Esophagus (tissue), 2 donors: ENCODE measurements around the gene HIVEP1. TPM values are rescaled to one million over a fixed set of nuclear protein-coding genes. Genes with fewer than 3 reads are reported as not detected.

Source experiments
- H3K27ac ChIP-seq, 2 donors: one replicate each; pipeline ENCODE4 v1.5.1; 2013; ENCODE audit warnings: low read depth in 2 of 2, mild to moderate bottlenecking in 2 of 2, inconsistent platforms in 1 of 2, low read length in 1 of 2, moderate library complexity in 1 of 2
- H3K27me3 ChIP-seq, 2 donors: one replicate each; pipeline ENCODE4 v1.6.1; 2013; ENCODE audit warnings: low read length in 2 of 2, control low read depth in 1 of 2, mild to moderate bottlenecking in 1 of 2; ENCODE audit not compliant: insufficient read depth in 2 of 2, control insufficient read depth in 1 of 2
- H3K36me3 ChIP-seq, 2 donors: one replicate each; pipeline ENCODE4 v1.6.1; 2013; ENCODE audit warnings: low read length in 1 of 2; ENCODE audit not compliant: control insufficient read depth in 2 of 2, insufficient read depth in 2 of 2
- H3K4me1 ChIP-seq, 2 donors: one replicate each; pipeline ENCODE4 v1.6.1; 2013; ENCODE audit warnings: low read length in 1 of 2; ENCODE audit not compliant: control insufficient read depth in 2 of 2, insufficient read depth in 2 of 2
- H3K4me3 ChIP-seq, 2 donors: one replicate each; pipeline ENCODE4 v1.5.1; 2013; ENCODE audit warnings: low read length in 2 of 2, mild to moderate bottlenecking in 2 of 2, low read depth in 1 of 2, moderate library complexity in 1 of 2
- H3K9me3 ChIP-seq, 2 donors: one replicate each; pipeline ENCODE4 v1.6.1; 2013; ENCODE audit warnings: mild to moderate bottlenecking in 2 of 2, low read depth in 1 of 2, low read length in 1 of 2, moderate library complexity in 1 of 2; ENCODE audit not compliant: control insufficient read depth in 2 of 2, insufficient read depth in 1 of 2
- WGBS, 2 donors: extraction: QIAGEN DNeasy Blood & Tissue Kit; methylation state at CpG; one replicate each; pipeline ENCODE4 v1.1.7; 2013; 5-methylcytosine and 5-hydroxymethylcytosine counted together
- polyA plus RNA-seq, 2 donors: library from polyadenylated mRNA; stranded (reverse); fragments of 200-250 nt; gene quantifications; one replicate each; pipeline ENCODE4 v1.2.3, GENCODE V29; 2013
- donor health status: healthy with polysubstance abuse.
- donor health status: Bipolar disorder and iron deficiency.

HIVEP1 gene
- polyA plus RNA-seq, 2 donors, result 4.0 to 7.8 TPM

DNA sequence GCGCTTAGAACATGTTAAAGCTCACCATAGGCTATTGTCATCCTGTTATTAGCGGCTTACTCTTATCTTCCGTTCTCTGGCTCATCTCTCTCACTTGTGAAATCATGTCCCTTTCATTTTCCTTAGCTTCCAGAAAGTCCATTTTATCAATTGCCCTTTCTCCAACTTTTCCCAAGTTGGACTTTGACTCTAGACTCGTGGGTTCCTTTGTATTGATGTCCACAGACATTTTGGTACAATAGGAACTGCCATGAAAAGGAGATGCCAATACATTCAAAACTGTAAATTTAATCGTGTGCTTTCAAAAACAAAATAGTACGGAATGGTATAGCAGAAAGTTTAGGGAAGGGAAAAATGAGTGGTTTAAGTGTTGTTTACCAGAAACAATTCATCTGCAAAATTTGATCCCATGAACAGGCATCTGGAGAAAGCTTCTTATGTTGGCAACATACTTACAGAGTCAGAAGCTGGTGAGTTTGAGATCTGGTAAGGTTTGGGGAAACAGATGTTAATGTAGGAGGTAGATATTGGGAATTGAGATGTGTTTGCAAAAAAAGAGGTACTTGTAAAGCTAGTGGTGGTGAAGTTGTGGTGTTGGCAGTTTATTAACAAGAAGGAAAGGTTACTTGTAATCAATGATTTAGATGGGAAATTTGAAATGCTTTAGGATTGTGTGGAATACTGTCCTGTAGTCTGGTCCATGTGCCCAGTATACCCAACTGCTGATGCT is 10.2 kb upstream of the HIVEP1 start:
- Histone ChIP-seq H3K9me3 (no peaks in the 10 kb centered on the region), H3K4me3 (no peak overlapping the region), H3K36me3 (no peaks in the 10 kb centered on the region), H3K4me1 (no peaks in the 10 kb centered on the region), H3K27me3 (no peaks in the 10 kb centered on the region), H3K27ac (no peak overlapping the region)
- 81 to 86% methylated on average over 6 of the region's 6 CpGs for WGBS, 2 donors

DNA sequence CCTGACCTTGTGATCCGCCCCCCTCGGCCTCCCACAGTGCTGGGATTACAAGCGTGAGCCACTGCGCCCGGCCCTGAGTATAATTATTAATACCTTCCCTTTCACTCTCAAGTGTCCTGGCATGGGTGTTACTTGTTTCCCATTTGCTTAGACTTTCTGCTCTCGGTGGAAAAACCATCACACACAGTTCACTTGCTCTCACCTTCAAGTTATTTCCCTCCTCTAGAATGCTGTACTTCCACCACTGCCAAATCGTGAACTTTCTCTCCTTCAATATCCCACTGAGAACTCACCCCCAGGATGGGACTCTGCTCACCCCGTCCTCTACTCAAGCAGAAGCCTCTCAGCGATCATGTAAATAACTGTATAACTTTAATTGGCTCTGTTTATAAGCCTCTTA is 4.6 kb upstream of the HIVEP1 start:
- 67 to 76% methylated on average over 9 of the region's 9 CpGs for WGBS, 2 donors
- H3K9me3 ChIP-seq, result no peaks in the 10 kb centered on the region
- H3K27ac ChIP-seq, result peak overlapping the region; percentile 56 to 98
- no peaks in the 10 kb centered on the region for H3K27me3 ChIP-seq
- no peak overlapping the region for H3K4me3 ChIP-seq
- H3K4me1 ChIP-seq, result no peaks in the 10 kb centered on the region
- H3K36me3 ChIP-seq, result no peaks in the 10 kb centered on the region

DNA sequence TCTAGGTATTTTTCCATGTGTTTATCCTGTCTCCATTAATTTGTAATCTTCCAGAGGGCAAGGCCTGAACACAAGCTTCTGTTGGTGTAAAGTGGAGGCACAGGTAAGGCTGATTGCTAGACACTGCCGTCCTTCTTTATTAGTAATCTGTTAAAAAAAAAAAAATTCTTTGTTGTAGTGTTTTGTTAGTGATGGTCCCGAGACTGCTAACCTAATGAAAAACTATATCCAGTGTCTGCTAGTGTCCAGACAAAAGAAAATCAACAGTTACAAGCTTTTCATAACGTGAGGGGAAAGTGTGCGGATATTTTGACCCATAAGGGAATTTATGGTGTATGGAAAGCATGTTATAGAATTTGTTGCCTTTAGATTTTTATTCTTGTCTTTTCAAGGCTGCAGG is 4.2 kb upstream of the HIVEP1 start:
- no peaks in the 10 kb centered on the region for H3K36me3 ChIP-seq
- no peaks in the 10 kb centered on the region for H3K9me3 ChIP-seq
- 23 to 40% methylated on average over 4 of the region's 4 CpGs for WGBS, 2 donors
- H3K4me3 ChIP-seq, result peak overlapping the region in 1 of 2 donors; percentile 74
- H3K27me3 ChIP-seq, result no peaks in the 10 kb centered on the region
- H3K27ac ChIP-seq, result peak overlapping the region; percentile 98 to 99
- H3K4me1 ChIP-seq, result no peaks in the 10 kb centered on the region

DNA sequence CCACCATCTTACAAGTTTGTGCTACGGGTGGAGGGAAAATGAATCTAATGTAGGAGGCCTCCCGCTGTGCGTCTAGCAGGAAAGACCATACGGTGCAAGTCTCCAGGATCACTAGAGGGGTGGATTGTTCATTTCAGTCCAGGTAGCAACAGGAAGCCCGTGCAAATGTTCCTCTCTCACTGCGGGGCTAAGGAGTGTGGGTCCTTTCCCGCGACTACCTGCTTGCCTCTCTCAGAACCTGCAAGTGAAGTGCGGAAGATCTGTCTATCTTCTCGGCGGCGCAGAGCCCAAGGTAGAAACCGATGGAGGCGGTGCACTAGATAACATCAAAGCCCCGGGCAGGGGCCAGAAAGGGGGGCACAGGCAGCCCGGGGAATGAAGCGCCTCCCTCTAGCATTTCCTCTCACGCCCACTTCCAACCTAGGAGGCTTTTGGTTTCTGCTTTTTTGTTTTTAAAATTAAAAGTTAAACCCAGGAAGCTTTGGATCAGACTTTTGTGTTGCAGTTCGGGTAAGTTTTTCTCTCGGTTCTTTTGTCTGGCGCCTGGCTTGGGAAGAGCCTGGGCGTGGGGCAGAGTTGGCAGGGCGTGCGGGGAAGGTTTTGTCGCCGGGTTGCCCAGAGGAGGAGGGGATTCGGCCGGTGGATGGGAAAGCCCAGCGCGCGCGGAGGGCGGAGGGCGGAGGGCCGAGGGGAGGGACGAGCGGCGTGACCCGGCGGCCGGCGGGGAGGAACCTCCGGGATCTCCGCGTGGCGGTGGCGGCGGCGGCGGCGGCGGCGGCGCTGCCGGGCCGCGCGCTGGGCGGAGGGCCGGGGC is 3.5 kb upstream of the HIVEP1 start:
- Histone ChIP-seq H3K4me1 (no peaks in the 10 kb centered on the region), H3K27me3 (no peaks in the 10 kb centered on the region), H3K4me3 (peak overlapping the region; percentile 65 to 74), H3K36me3 (no peaks in the 10 kb centered on the region), H3K9me3 (no peaks in the 10 kb centered on the region), H3K27ac (peak overlapping the region; percentile 98 to 99)
- WGBS, 2 donors, result 0 to 1% methylated on average over 28 to 60 of the region's 60 CpGs

DNA sequence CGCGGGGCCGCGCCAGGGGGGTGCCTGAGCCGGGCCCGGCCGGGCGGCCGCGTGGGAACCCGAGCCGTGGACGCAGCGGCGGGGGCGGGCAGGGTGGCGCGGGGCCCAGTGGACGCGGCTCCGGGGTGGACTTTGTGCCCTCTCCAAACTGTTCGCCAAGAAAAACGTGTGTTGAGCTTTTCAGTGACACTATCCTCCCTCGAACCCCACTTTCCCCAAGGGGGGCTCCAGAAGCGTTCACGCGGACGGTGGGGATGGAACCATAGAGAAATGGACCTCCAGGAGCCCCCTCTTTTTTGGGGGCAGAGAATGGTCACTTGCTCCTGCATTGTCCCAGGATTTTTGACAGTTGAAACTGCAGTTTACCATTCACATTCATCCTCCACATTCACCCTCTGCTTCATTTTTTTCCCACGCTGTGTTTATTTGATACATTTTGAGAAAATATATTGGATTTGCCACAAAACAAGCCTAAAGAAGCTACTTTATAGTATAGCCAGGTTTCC is 2.9 kb upstream of the HIVEP1 start:
- H3K27ac ChIP-seq, result peak overlapping the region; percentile 98 to 99
- no peaks in the 10 kb centered on the region for H3K4me1 ChIP-seq
- no peaks in the 10 kb centered on the region for H3K36me3 ChIP-seq
- WGBS, 2 donors, result 0% methylated on average over 14 to 29 of the region's 29 CpGs
- H3K4me3 ChIP-seq, result peak overlapping the region; percentile 48 to 74
- H3K9me3 ChIP-seq, result no peaks in the 10 kb centered on the region
- H3K27me3 ChIP-seq, result no peaks in the 10 kb centered on the region

DNA sequence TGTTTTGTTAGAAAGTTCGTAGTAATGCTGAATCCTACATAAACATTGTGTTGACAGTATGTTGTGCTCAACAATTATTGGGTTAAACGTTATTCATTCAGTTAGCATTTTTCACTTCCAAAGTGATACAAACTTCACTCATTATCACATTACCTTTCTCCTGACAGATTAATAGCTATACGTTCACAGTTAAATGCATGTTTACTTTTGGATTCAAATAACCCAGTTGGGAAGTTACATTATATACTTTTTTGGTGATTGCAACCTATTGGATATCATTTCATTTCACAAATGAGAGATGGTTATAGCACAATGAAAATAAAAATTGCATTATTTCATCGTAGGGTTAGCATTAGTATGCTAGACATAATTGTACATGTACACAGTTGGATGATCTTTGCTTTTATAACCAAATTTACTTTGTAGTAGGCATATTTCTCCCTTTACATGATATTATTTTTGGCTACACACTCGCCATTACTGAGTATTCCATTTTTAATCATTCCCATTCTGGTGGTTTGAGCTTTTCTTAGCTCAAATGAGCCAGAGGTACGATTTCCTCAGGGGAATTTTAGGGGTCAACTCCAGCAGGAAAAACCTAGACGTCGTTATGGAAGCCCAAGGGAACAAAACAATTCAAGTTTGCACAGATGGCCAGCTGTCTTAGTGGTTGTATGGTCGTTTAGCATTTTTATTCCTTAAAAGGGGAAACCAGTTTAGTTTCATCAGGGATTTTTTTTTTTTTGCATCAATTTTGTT is 2.1 kb upstream of the HIVEP1 start:
- no peaks in the 10 kb centered on the region for H3K9me3 ChIP-seq
- H3K27ac ChIP-seq, result peak overlapping the region; percentile 99 to 100
- H3K27me3 ChIP-seq, result no peaks in the 10 kb centered on the region
- no peaks in the 10 kb centered on the region for H3K36me3 ChIP-seq
- peak overlapping the region; percentile 62 to 84 for H3K4me3 ChIP-seq
- WGBS, 2 donors, result 2 to 5% methylated on average over 9 of the region's 9 CpGs
- H3K4me1 ChIP-seq, result peaks cover 0 to 2% of the 10 kb centered on the region in 2 donors

DNA sequence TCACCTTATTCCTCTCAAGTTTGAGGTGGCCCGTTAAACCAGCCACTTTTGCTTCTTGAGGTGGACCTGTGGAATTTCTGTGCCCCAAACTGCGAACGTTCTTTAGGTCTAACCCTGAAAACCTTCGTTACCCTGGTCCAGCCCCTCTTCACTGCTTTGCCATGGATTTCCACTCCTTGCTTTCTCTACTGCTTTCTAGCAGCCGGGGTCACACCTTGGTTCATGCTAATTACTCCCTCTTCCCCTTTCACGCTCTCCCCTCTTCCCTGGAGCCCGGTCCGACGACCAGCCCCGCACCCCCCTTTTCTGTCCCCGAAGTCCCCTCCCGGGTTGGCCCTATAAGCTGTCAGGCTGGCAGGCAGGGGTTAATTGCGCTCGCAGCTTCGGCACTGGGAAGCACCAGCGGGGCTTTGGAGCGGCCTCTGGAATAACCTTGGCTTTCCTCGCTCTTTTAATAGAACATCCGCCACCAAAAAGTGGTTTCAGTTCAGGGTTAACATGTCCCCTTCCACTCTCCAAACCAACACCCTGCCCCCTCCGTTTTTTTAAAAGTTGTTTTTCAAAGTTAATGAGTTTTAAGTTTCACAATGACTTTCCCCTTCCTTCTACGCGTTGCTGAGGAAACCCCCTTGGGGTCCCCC is 1.4 kb upstream of the HIVEP1 start:
- Histone ChIP-seq H3K9me3 (no peaks in the 10 kb centered on the region), H3K27me3 (no peaks in the 10 kb centered on the region), H3K27ac (peak overlapping the region; percentile 99 to 100), H3K36me3 (no peaks in the 10 kb centered on the region), H3K4me1 (peaks cover 0 to 2% of the 10 kb centered on the region in 2 donors), H3K4me3 (peak overlapping the region; percentile 62 to 84)
- 1% methylated on average over 22 of the region's 22 CpGs for WGBS, 2 donors

DNA sequence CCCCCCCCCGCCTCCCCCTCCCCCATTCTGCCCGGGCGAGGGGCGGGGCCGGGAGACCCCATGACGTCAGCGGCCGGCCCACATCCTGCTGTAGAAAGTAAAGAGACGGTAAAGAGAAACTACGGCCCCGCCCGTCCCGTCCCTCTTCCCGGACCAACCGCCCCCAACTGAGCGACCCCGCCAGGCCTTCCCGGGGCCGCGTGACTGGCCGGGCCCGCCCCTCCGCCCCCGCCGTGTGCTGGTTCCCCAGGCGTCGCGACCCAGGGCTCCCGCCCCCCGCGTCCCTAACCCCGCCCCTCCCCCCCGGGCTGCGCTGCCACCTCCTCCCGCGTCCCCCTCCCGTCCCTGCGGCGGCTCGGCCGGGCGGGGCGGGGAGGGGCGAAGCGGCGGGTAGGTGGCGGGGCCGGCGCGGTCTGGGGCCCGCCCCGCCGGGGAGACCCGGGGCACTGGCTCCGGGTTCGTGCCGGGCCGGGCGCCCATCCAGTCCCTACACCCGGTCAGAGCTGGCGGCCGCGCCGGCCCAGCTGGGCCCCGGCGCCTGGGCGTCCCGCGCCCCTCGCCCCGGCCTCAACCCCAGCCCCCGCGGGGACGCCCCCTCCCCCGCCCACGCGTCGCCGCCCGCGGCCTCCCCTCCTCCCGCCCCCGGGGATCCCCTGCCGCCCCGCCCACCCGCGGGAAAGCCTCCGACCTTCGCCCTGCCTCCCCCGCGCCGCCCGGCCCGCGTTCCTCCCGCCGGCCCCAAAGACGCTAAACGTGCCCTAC is 655 bp upstream of the HIVEP1 start:
- Histone ChIP-seq H3K9me3 (no peaks in the 10 kb centered on the region), H3K36me3 (no peaks in the 10 kb centered on the region), H3K4me1 (peaks cover 0 to 2% of the 10 kb centered on the region in 2 donors), H3K4me3 (peak overlapping the region; percentile 84 to 95), H3K27ac (peak overlapping the region; percentile 99 to 100), H3K27me3 (no peaks in the 10 kb centered on the region)
- WGBS, 2 donors, result 0 to 1% methylated on average over 41 to 96 of the region's 99 CpGs
